Measurements from ENCODE around the gene NSMCE1. TPM values are rescaled to one million over a fixed set of nuclear protein-coding genes. Genes with fewer than 3 reads are reported as not detected.

The NSMCE1 gene
- total and polyA plus RNA-seq, 7 donors = 32.5 to 65.2 (median 51.0) TPM

- Histone ChIP-seq H3K4me1 (peaks cover 0 to 56% (median 46%) of the 10 kb centered on the region in 4 donors), H3K9me3 (no peaks in the 10 kb centered on the region), H3K36me3 (peaks cover 0 to 19% (median 3%) of the 10 kb centered on the region in 4 donors), H3K4me3 (no peak overlapping the region), H3K27me3 (no peaks in the 10 kb centered on the region), H3K27ac (peak overlapping the region in 3 of 4 donors; percentile 77 to 86 (median 85))
- no peak for TF ChIP-seq POLR2A (IDR thresholded peaks at IDR 0.05)
- no peak for TF ChIP-seq POLR2AphosphoS5 (IDR thresholded peaks at IDR 0.05)
- TF ChIP-seq CTCF (IDR thresholded peaks at IDR 0.05) = no peak
- TF ChIP-seq EP300 (IDR thresholded peaks at IDR 0.05) = no peak
- intact Hi-C loops (cut with DNase I) = no loop called here
- no peak for DNase-seq
- WGBS, 2 donors = 98% methylated on average over 3 of the region's 3 CpGs
Measured at GRCh38 chr16:27256861-27257260, 11.7 kb downstream of the NSMCE1 start.

GRCh38 chr16:27254262-27254811, 14.2 kb downstream of the NSMCE1 start:
- no peaks in the 10 kb centered on the region for H3K27me3 ChIP-seq
- peak overlapping the region; percentile 59 to 86 (median 81) for H3K27ac ChIP-seq
- DNase-seq = no peak
- no peaks in the 10 kb centered on the region for H3K9me3 ChIP-seq
- intact Hi-C loops (cut with DNase I) = no loop called here
- H3K36me3 ChIP-seq = peaks cover 0 to 19% (median 3%) of the 10 kb centered on the region in 4 donors
- H3K4me1 ChIP-seq = peaks cover 0 to 56% (median 48%) of the 10 kb centered on the region in 4 donors
- WGBS, 2 donors = 73 to 82% methylated on average over 3 of the region's 3 CpGs
- no peak overlapping the region for H3K4me3 ChIP-seq
- TF ChIP-seq POLR2AphosphoS5 (IDR thresholded peaks at IDR 0.05) (peak; percentile 25 to 71 (median 28)), POLR2A (IDR thresholded peaks at IDR 0.05) (no peak), CTCF (IDR thresholded peaks at IDR 0.05) (no peak), EP300 (IDR thresholded peaks at IDR 0.05) (peak in 2 of 4 donors; percentile 52 to 87)

GRCh38 chr16:27253526-27253930, 15.0 kb downstream of the NSMCE1 start:
- H3K36me3 ChIP-seq = peaks cover 0 to 19% (median 3%) of the 10 kb centered on the region in 4 donors
- WGBS, 2 donors = 78 to 87% methylated on average over 6 of the region's 6 CpGs
- no peaks in the 10 kb centered on the region for H3K9me3 ChIP-seq
- DNase-seq = no peak
- peak overlapping the region; percentile 59 to 86 (median 81) for H3K27ac ChIP-seq
- intact Hi-C loops (cut with DNase I) = no loop called here
- H3K27me3 ChIP-seq = no peaks in the 10 kb centered on the region
- H3K4me1 ChIP-seq = peaks cover 0 to 48% (median 39%) of the 10 kb centered on the region in 4 donors
- H3K4me3 ChIP-seq = no peak overlapping the region
- no peak for TF ChIP-seq POLR2AphosphoS5 (IDR thresholded peaks at IDR 0.05)
- no peak for TF ChIP-seq POLR2A (IDR thresholded peaks at IDR 0.05)
- TF ChIP-seq CTCF (IDR thresholded peaks at IDR 0.05) = no peak
- TF ChIP-seq EP300 (IDR thresholded peaks at IDR 0.05) = no peak

GRCh38 chr16:27252206-27252585, 16.4 kb downstream of the NSMCE1 start:
- DNase-seq = no peak
- H3K27ac ChIP-seq = peak overlapping the region in 2 of 4 donors; percentile 16 to 86
- no peaks in the 10 kb centered on the region for H3K9me3 ChIP-seq
- intact Hi-C loops (cut with DNase I) = no loop called here
- peaks cover 0 to 35% (median 28%) of the 10 kb centered on the region in 4 donors for H3K4me1 ChIP-seq
- no peak overlapping the region for H3K4me3 ChIP-seq
- TF ChIP-seq EP300 (IDR thresholded peaks at IDR 0.05) (no peak), POLR2A (IDR thresholded peaks at IDR 0.05) (no peak), POLR2AphosphoS5 (IDR thresholded peaks at IDR 0.05) (no peak), CTCF (IDR thresholded peaks at IDR 0.05) (no peak)
- peaks cover 0 to 18% (median 3%) of the 10 kb centered on the region in 4 donors for H3K36me3 ChIP-seq
- WGBS, 2 donors = 94 to 97% methylated on average over 6 of the region's 6 CpGs
- H3K27me3 ChIP-seq = no peaks in the 10 kb centered on the region
